Stimulated activated naive CD8-positive, alpha-beta T cell treated with anti-CD3 and anti-CD28 coated beads, Interleukin-15, Interleukin-2, amounts not matched to agents 100 U/mL and 50 U/mL, for 24 hours (primary cell): ENCODE data around the gene FUT8.
A peak's percentile ranks its signal among the peaks of the same experiment; 100 is the strongest.

ENCODE experiments used
- ATAC-seq: fragments of 150-1000 bp; cut with Tn5 transposase; one replicate; pipeline ENCODE4 v1.10.0; 2021
- DNase-seq: peaks from one replicate; pipeline ENCODE4 v3.0.0; 2021

Gene FUT8

DNA sequence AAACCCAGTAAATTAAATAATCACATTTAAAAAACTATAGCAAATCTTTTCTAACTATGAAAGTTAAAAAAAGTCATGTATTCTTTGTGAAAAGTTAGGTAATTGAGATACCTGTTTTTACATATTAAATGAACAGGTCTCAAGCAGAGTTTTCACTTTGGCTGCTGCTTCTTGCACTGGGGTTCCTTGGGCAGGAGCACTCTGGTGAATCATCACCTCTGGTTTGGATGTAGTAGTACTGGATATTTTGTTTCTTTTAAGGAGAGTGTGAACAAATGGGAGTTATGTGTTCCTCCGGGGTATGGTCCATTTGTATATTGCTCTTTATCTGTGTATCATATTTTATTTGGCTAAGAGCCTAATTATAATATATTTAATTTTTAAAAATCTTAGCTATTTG lies 82.7 kb downstream of the FUT8 start:
- DNase-seq (no peak), ATAC-seq (no peak)

DNA sequence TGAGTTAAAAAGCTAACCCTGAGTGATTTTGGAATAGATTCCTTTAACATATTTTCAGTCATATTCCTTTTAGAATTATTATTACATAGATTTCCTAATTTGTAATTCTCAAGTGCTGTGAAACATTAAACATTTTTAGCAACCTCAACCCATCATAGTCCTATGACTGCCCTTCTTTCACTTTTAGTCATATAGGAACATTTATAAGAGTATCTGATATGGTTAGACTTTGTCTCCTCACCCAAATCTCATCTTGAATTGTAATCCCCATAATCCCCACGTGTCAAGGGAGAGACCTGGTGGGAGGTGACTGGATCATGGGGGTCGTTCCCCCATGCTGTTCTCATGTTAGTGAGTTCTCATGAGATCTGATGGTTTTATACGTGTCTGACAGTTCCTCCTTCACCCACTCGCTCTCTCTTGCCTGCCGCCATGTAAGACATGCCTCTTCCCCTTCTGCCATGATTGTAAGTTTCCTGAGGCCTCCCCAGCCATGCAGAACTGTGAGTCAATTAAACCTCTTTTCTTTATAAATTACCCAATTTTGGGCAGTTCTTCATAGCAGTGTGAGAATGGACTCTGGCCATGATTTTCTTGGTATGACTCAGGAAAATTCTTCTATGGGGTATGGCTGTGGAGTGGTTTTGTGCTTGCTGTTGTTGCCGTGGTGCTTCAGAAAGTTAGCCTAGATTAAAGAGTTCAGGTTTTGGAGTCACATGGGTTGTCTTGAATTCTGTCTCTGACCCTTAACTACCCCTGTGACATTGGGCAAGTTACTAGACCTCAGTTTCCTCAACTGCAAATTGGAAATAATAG lies 83.9 kb downstream of the FUT8 start:
- ATAC-seq: peak; percentile 46
- DNase-seq: no peak

DNA sequence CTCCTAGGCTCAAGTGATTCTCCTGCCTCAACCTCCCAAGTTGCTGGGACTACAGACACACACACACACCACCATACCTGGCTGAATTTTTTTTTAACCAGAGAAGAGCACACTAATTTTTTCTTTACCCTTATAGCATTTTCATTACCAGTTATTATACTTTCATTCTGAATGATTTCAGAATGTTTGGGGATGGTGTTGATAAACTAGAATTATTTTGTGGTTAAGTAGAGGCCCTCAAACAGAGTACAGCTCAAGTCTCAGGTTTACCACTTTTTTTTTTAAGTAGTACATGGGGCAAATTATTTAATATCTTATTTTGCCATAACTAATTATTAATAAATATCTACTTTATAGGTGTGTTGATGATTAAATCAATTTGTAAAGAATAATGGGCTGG lies 86.6 kb downstream of the FUT8 start:
- ATAC-seq (peak; percentile 24), DNase-seq (no peak)

DNA sequence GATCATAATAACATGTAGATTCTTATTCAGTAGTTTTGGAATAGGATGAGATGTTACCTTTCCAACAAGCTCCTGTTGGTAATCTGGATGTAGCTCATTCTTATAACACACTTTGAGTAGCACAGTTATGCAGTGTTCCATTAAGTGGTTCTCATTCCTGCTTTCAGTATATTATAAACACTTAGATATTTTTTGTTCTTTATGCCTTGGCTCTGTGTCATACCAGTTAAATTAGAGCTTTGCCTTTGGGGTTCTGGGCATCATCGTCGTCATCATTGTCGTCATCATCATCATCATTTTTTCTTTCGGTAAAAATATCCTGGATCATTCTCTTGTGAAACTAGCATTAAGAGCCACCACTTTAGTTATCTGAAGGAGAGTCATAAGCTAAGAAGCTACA lies 87.5 kb downstream of the FUT8 start:
- no peak for ATAC-seq
- no peak for DNase-seq

DNA sequence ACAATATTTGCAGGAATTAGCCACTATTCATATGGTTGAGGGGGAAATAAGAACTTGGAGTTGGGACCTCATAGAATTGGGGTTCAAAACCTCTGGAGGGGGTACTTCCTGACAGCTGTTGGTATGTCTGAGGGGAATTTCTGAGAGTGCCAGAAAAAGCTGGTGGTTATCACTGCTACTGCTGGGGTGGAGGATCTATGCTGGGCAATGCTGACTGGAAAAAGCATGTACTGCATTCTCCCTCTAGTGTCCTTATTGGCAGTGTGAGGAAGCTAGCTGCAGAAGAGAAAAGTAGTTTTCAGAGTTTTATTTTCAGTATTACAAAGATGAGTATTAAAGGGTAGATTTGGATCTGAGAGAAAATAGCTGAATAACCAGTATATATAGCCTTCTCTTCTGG lies 88.8 kb downstream of the FUT8 start:
- DNase-seq: no peak
- peak; percentile 51 for ATAC-seq

DNA sequence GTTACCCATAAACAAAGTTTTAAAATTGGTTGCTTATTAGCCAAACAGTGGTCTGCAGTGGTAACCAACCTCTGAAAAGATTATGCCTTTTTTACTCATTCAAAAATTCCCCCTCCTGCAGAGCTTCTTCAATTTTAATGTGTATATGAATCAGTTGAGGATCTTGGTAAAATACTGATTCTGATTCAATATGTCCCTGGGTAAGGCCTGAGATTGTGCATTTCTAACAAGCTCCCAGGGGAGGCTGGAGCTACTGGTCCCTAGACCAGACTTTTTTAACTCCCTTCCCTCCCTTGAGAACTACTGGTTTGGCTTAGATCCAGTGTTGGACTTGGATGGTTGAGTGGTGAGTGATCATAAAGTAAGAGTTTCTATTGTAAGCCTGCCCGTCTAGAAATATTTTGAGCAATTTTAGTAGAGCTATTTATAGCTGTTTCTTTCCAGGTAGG lies 90.2 kb downstream of the FUT8 start:
- ATAC-seq: no peak
- DNase-seq: no peak

DNA sequence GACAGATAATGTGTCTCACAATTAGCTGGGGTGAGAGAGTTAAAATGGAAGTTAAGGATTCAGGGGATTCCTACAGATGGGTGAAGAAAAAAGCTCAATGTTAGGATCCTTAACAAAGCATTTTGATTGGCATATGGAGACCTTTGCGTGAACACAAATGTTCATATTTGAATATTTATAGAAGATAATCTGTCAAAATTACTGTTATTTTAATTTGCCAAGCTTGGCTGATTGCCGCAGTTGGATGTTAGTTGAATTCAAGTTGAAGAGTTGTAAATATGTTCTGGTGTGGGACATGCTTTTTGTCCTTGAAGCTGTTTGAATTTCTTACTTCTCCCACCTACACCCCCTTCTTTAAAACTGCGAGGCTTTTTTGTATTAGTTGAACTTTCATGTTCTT lies 91.2 kb downstream of the FUT8 start:
- ATAC-seq (no peak), DNase-seq (no peak)

DNA sequence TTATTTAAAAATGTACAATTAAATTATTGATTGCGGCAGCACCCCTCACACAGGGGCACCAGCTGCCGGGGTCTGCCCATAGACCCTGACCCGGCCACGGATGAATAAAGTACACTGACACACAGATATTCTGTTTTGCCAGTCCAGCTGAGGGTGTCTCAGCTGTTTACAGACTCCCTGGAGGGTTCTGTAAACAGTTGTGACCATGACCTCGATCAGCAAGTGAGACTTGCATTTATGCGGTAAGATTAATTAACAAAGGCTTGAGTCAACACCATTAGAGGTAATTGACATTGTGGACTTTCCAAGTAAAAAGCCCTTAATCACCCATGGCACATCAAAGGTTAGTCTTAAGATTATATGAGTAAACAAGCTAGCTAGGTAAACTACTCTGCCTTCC lies 94.3 kb downstream of the FUT8 start:
- DNase-seq (no peak), ATAC-seq (no peak)

DNA sequence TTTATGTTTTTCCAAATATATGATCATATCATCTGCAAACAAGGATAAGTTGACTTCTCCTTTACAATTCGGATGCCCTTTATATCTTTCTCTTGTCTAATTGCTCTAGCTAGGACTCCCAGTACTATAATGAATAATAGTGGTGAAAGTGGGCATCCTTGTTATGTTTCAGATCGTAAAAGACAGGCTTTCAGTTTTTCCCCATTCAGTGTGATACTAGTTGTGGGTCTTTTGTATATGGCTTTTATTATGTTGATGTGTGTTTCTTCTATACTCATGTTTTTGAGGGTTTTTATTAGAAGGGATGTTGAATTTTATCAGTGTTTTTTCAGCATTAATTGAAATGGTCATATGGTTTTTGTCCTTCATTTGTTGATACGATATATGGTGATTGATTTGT lies 97.3 kb downstream of the FUT8 start:
- no peak for DNase-seq
- no peak for ATAC-seq

DNA sequence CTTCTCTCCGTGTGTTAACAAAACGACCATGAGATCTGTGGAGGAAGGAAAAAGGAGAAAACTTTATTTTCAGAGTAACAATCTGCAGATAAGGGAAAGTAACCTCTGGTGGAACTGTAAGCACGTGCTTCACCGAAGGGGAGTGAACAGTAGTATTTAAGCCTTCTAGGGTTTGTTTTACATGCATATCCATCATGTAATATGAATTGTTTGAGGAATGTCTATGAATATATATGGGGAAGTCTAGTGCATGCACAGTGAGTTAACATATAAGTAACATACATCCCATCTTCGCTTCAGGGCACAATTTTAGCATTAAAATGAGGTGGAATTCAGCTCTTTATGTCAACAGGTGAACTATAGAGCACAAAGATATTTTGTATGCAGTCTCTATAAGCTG lies 101.1 kb downstream of the FUT8 start:
- ATAC-seq: no peak
- DNase-seq: no peak

DNA sequence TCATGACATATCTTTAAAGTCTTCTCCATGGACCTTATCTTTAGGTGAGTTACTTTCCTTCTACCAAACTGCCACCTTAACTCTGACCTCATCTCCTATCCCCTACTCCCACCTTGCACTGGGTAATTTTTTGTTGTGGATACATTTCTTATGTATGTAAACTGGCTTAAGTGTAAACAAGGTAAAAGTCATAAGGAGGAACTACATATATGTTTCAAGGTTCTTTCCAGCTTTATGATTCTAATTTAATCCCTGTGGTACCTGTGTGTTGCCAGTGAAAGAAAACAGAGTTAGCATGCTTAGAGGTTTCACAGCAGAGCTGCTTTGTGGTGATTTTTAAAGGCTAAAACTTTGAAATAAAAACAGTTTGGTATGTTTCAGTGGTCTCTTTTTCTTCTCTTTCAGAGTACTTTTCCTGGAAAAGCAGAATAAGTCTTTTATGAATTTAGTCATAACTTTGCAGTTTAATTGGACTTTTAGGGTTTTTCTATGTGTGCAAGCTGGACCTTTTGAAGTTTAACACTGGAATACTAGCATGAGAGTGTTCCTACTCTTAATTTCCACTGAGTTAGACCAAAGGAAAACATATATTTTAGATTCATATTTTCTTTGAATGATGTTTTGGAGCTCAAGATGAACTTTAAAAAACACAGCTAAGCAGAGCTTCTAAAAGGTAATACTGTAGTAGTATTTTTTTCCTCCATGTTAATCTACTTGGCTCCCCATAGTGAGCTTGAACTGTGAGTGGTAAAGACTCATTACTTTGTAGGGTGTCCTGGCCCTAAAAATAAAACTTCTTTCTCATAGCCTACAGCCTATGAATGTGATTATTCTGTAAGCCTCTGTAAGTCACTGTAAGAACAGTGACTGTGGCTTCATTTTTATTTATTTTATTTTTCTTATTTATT lies 105.4 kb downstream of the FUT8 start:
- DNase-seq (no peak), ATAC-seq (peak; percentile 69)

DNA sequence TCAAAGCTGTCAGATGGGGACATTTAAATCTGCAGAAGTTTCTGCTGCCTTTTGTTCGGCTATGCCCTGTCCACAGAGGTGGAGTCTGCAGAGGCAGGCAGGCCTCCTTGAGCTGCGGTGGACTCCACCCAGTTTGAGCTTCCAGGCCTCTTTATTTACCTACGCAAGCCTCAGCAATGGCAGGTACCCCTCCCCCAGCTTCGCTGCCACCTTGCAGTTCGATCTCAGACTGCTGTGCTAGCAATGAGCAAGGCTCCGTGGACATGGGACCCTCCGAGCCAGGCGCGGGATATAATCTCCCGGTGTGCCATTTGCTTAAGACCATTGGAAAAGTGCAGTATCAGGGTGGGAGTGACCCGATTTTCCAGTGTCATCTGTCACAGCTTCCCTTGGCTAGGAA lies 115.5 kb downstream of the FUT8 start:
- no peak for ATAC-seq
- no peak for DNase-seq

DNA sequence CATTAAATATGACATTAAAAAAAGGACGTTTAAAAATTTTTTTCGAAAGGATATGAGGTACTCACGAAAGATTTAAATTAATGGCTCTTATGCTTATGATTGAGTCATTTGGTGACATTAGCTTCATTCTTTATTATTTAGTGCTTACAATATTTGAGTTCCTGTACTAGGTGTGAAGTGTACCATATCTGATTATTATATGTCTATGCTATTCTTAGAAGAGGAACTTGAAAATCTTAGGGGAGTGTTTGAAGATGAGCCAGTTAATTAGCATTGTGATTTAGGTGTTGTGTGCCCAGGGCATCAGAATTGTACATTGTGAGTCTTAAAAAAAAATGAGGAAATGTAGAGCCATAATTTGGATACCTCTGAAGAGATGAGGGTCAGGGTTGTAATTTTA lies 118.6 kb downstream of the FUT8 start:
- DNase-seq (no peak), ATAC-seq (no peak)

DNA sequence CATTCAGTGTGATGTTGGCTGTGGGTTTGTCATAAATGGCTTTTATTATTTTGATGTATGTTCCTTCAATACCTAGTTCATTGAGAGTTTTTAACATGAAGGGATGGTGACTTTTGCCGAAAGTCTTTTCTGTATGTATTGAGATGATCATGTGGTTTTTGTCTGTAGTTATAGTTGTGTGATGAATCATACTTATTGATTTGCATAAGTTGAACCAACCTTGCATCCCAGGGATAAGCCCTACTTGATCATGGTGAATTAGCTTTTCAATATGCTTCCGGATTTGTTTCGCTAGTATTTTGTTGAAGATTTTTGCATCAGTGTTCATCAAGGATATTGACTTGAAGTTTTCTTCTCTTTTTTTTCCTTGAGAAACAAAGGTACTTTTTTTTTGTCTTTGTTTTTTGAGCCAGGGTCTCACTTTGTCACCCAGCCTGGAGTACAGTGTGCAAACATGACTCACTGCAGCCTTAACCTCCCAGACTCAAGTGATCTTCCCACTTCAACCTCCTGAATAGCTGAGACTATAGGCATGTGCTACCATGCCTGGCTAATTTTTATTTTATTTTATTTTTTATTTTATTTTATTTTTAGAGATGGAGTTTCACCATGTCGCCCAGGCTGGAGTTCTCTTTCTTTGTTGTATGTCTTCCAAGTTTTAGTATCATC lies 121.3 kb downstream of the FUT8 start:
- DNase-seq: no peak

DNA sequence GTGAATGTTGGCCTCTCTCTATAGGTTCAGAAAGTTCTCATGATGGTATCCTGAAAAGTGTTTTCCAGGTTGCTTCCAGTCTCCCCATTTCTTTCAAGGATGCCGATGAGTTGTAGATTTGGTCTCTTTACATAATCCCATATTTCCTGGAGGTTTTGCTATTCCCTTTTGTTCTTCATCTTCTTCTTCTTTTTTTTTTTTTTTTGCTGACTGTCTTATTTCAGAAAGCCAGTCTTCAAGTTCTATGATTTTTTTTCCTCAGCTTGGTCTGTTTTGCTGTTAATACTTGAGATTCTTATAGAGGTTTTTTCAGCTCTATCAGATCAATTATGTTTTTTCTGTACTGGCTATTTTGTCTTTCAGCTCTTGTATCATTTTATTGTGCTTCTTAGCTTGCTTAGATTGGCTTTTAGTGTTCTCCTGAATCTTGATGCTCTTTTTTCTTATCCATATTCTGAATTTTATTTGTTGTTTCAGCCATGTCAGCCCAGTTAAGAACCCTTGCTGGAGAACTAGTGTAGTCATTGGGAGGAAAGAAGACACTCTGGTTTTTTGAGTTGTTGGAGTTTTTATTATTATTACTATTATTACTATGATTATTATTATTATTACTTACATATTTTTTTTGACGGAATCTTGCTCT lies 124.4 kb downstream of the FUT8 start:
- DNase-seq (no peak), ATAC-seq (no peak)

More for the DNA sequence above, 121.3 kb downstream of the FUT8 start:
- peak; percentile 40 for ATAC-seq

DNA sequence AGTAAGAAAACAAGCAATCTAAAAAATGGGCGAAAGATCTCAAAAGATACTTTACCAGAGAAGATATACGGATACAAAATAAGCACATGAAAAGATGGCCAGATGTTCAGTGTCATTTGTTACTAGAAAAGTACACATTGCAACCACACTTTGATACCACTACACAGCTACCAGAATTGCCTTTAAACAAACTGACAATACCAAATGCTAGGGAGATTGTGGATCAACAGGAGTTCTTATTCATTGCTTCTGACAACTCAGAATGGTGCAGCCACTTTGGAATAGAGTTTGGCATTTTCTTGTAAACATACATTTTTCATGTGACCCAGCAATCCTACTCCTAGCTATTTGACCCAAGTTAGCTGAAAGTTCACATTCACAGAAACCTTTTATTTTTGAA lies 136.3 kb downstream of the FUT8 start:
- ATAC-seq (no peak), DNase-seq (no peak)

DNA sequence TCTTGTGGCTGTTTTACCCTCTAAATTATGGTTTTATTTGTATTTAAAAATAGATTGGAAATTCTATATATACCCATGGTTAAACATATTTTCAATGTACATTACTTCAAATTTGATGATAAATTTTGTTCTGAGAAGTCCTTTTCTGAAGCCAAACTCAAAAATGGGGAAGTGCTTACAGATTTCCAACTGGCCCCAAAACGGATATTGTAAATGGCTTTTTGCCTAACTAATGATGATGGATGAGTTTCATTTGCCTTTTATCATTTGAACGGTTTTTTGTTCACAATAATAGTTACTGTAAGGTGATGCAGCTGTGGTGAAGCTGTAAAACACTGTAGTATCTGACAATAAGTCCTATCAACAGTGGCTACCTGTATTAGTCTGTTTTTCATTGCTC lies 136.9 kb downstream of the FUT8 start:
- DNase-seq (no peak), ATAC-seq (no peak)

DNA sequence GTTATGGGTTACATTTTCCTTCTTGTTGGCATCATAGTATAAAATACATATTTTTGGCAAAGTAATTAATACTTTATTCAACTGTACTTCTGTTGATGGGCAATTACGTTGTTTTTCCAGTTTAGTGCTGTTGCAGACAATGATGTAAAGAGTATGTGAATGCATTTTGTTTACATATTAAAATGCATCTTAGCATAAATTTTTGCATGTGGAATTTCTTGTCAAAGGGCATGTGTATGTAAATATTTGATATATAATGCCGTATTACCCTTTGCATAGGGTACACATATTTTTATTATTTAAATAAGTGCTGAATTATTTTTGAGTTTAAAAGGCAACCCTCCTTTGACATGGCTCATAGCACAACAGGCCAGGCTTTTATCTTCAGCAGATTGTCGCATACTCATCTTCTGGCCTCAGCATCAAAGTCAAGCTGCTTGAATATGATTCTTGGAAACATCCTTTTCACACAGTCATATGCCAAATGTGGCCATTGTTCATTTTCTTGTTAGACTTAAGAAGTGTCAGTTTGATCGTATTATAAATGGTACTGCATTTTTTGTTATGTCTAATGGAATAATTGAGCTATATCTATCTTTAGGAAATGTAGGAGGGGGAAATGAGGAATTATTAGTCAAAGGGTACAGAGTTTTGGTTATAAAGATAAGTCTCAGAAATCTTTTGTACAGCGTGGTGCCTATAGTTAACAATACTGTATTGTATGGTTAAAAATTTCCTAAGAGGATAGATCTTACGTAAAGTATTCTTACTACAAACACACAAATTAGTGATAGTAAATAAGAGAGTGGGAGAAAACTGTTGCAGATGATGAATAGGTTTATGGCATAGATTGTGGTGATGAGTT lies 138.5 kb downstream of the FUT8 start:
- DNase-seq: no peak
- ATAC-seq: peak; percentile 95

DNA sequence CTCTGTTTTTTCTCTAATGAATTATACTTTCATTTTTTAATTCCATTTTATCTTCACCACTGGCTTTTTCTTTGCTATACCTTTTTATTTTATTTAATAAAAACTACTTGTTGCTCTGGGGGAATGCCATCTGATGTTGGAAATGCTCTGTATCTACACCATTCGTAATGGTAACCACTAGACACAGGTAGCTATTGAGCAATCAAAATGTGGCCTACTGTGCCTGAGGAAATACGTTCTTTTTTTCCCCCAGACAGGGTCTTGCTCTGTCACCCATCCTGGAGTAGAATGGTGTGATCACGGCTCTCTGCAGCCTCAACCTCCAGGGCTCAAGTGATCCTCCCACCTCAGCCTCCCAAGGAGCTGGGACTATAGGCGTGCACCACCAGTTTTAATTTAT lies 140.2 kb downstream of the FUT8 start:
- DNase-seq (no peak), ATAC-seq (no peak)

DNA sequence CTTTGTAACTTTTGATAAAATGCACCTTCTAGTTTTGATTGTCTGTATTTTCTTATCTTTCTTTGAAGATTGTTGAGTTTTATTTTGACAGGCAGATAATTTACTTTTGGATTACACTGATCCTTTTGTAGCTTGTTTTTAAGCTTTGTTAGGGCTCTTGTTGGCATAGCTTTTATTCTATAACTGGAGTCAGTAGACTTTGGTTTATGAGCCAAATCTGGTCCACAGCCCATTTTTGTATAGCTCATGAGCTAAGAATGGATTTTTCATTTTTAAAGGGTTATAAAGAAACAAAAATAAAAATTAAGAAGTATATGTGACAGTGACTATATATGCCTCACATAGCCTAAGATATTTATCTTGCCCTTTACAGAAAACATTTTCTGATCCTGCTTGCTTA lies 142.3 kb downstream of the FUT8 start:
- no peak for ATAC-seq
- DNase-seq: no peak

DNA sequence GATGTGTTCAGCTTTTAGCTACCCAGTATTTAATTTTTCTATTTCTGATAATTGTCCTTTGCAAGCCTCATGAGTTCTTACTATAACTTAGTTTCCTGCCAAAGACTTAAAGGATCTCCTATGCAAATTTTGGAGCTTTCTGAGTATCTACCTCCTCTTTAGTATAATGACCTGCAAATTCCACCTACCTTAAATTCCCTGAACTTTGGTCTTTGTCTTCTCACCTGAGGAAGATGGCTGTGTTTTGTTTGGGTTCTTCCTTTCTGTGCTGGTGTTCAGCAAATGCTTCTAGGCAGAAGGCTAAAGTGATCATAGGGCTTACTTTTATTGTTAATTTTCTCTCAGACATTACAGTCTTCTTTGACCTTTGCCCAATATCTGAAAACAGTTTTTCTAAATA lies 142.8 kb downstream of the FUT8 start:
- DNase-seq (no peak), ATAC-seq (no peak)
